Upper lobe of right lung (tissue), 1 donor: ENCODE data around the gene RBM15. TPM values are rescaled to one million over a fixed set of nuclear protein-coding genes. Genes with fewer than 3 reads are reported as not detected.

ENCODE experiments used
- ATAC-seq: fragments of 200-7000 bp; cut with Tn5 transposase; one replicate; pipeline ENCODE4 v1.9.1; 2020; ENCODE audit warnings: mild to moderate bottlenecking, moderate library complexity
- DNase-seq: peaks from one replicate; pipeline ENCODE4 v3.0.0-alpha.2; 2020
- H3K27ac ChIP-seq: fragments of 200-600 bp; one replicate; pipeline ENCODE4 v1.8.0; 2022
- H3K27me3 ChIP-seq: fragments of 200-600 bp; one replicate; pipeline ENCODE4 v1.8.0; 2022; ENCODE audit warnings: mild to moderate bottlenecking
- H3K36me3 ChIP-seq: fragments of 200-600 bp; one replicate; pipeline ENCODE4 v1.8.0; 2022
- H3K4me1 ChIP-seq: fragments of 200-600 bp; one replicate; pipeline ENCODE4 v1.8.0; 2022
- H3K4me3 ChIP-seq: fragments of 200-600 bp; one replicate; pipeline ENCODE4 v1.8.0; 2022; ENCODE audit warnings: mild to moderate bottlenecking
- H3K9me3 ChIP-seq: fragments of 200-600 bp; one replicate; pipeline ENCODE4 v1.8.0; 2022
- intact Hi-C: fragments of 100-400 bp; cut with DNase I; formaldehyde crosslinking; loops from one replicate; pipeline ENCODE4 v1.11.0; 2022
- total RNA-seq: library from RNA; stranded (reverse); fragmentation: NEBNext Ultra II Directional; extraction: Animal tissue kit (Norgen Biotek cat#: 25700); gene quantifications from one replicate; pipeline ENCODE4 v1.2.1, GENCODE V29; 2021
- TF ChIP-seq, protein P1 (sequence below): fragments of 200-600 bp; IDR thresholded peaks from one replicate; pipeline ENCODE4 v1.8.0; 2022; ENCODE audit warnings: antibody characterized with exemption
- donor health status: DM: no; HTN: yes; CAD: no; lungs with severe emphysema.

Gene RBM15
- total RNA-seq, 1 donor from 2014 or later: 22.1 TPM

GRCh38 chr1:110321045-110321444 is 18.1 kb upstream of the RBM15 start:
- no peak for ATAC-seq
- H3K4me1 ChIP-seq: no peaks in the 10 kb centered on the region

GRCh38 chr1:110321846-110322245 is 17.3 kb upstream of the RBM15 start:
- DNase-seq (no peak), ATAC-seq (no peak)
- TF ChIP-seq, protein P1, sequence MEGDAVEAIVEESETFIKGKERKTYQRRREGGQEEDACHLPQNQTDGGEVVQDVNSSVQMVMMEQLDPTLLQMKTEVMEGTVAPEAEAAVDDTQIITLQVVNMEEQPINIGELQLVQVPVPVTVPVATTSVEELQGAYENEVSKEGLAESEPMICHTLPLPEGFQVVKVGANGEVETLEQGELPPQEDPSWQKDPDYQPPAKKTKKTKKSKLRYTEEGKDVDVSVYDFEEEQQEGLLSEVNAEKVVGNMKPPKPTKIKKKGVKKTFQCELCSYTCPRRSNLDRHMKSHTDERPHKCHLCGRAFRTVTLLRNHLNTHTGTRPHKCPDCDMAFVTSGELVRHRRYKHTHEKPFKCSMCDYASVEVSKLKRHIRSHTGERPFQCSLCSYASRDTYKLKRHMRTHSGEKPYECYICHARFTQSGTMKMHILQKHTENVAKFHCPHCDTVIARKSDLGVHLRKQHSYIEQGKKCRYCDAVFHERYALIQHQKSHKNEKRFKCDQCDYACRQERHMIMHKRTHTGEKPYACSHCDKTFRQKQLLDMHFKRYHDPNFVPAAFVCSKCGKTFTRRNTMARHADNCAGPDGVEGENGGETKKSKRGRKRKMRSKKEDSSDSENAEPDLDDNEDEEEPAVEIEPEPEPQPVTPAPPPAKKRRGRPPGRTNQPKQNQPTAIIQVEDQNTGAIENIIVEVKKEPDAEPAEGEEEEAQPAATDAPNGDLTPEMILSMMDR: no peak
- H3K36me3 ChIP-seq: no peaks in the 10 kb centered on the region
- H3K9me3 ChIP-seq: no peaks in the 10 kb centered on the region
- no peaks in the 10 kb centered on the region for H3K4me1 ChIP-seq
- intact Hi-C loops: no loop called here
- H3K4me3 ChIP-seq: no peak overlapping the region
- no peak overlapping the region for H3K27ac ChIP-seq
- no peaks in the 10 kb centered on the region for H3K27me3 ChIP-seq

More at GRCh38 chr1:110321045-110321444, 18.1 kb upstream of the RBM15 start:
- no peak for DNase-seq
- Histone ChIP-seq H3K9me3 (no peaks in the 10 kb centered on the region), H3K27me3 (no peaks in the 10 kb centered on the region), H3K4me3 (no peak overlapping the region), H3K27ac (no peak overlapping the region), H3K36me3 (no peaks in the 10 kb centered on the region)
- intact Hi-C loops: no loop called here
- TF ChIP-seq, protein P1: no peak

DNA sequence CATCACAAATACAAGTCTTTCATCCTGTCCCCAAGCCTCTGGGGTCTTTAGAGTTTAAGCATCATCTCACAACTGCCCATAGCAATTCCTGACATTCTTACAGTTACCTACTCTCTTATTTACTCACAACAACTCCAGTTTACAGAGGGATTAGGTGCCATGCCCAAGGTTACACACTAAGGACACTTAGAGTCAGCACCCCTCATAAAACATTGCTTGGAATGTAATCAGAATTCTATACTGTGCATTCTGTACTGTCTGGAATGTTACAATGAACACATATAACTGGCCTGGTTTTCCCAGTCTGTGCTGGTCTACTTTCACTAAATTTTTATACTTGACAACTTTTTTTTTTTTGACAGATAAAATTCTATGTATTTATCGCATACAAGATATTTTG is 14.5 kb upstream of the RBM15 start:
- Histone ChIP-seq H3K4me3 (no peak overlapping the region), H3K27me3 (no peaks in the 10 kb centered on the region), H3K36me3 (no peaks in the 10 kb centered on the region), H3K27ac (no peak overlapping the region), H3K4me1 (no peaks in the 10 kb centered on the region), H3K9me3 (no peaks in the 10 kb centered on the region)
- TF ChIP-seq, protein P1: no peak
- DNase-seq: no peak
- intact Hi-C loops: no loop called here
- no peak for ATAC-seq

DNA sequence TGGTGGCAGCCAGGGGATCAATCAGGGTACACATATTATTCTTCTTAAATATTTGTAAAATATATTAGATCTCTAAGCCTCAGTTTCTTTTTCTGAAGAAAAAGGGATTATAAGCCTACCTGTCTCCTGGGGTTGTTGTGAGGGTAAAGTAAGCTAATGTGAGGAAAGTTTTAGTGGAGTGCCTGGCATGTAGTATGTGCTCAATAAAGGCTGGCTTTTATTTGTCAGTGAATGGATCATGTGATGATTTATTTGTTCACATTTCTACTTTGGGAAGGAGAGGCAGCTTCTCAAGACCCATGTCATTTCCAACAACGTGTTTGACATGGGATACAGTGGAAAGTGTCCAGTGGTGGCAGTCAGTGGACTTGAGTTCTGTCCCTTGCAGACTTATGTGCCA is 12.4 kb upstream of the RBM15 start:
- Histone ChIP-seq H3K4me1 (no peaks in the 10 kb centered on the region), H3K27me3 (no peaks in the 10 kb centered on the region), H3K36me3 (no peaks in the 10 kb centered on the region), H3K27ac (no peak overlapping the region), H3K4me3 (no peak overlapping the region), H3K9me3 (no peaks in the 10 kb centered on the region)
- intact Hi-C loops: no loop called here
- ATAC-seq (no peak), DNase-seq (no peak)
- TF ChIP-seq, protein P1: no peak

DNA sequence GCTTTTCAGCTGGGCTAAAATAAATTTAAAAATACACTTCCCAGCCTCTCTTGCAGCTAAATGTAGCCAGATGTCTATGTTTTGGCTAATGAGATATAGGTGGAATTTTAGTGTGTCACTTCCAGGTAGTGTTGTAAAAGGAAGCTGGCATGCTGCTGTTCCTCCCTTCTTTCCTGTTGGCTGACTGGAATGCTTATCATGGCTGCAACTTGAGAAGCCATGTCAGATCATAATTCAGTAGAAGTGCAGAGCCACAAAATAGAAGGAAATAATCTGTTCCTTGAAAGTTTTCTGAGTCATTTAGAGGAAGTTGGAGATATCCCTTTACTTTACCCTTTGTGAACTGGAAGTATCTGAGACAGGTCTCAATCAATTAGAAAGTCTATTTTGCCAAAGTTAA is 10.9 kb upstream of the RBM15 start:
- TF ChIP-seq, protein P1: no peak

GRCh38 chr1:110328700-110329099 is 10.5 kb upstream of the RBM15 start:
- no peaks in the 10 kb centered on the region for H3K9me3 ChIP-seq
- no peak overlapping the region for H3K4me3 ChIP-seq
- H3K36me3 ChIP-seq: no peaks in the 10 kb centered on the region
- no peaks in the 10 kb centered on the region for H3K4me1 ChIP-seq
- no peak overlapping the region for H3K27ac ChIP-seq
- DNase-seq (no peak), ATAC-seq (no peak)
- intact Hi-C loops: no loop called here
- TF ChIP-seq, protein P1: no peak
- no peaks in the 10 kb centered on the region for H3K27me3 ChIP-seq

More for the DNA sequence above, 10.9 kb upstream of the RBM15 start:
- Histone ChIP-seq H3K27ac (no peak overlapping the region), H3K36me3 (no peaks in the 10 kb centered on the region), H3K4me1 (no peaks in the 10 kb centered on the region), H3K27me3 (no peaks in the 10 kb centered on the region), H3K4me3 (no peak overlapping the region), H3K9me3 (no peaks in the 10 kb centered on the region)
- intact Hi-C loops: no loop called here
- ATAC-seq (no peak), DNase-seq (no peak)
